OCI-LY3 (cell line): Measurements from ENCODE around the gene ITGAE.

Experiments used
- CTCF ChIP-seq: fragments of 200-600, 300-600 bp; sonication (generic); IDR thresholded peaks from 2 replicates; pipeline ENCODE4 v1.5.1; 2014; ENCODE audit warnings: antibody characterized with exemption, low read length, low read depth
- EZH2phosphoT487 ChIP-seq: fragments of 200-600 bp; shearing (Covaris generic); IDR thresholded peaks from 2 replicates; pipeline ENCODE4 v1.6.1; 2018; ENCODE audit warnings: antibody characterized with exemption, mixed run types, low read depth

DNA sequence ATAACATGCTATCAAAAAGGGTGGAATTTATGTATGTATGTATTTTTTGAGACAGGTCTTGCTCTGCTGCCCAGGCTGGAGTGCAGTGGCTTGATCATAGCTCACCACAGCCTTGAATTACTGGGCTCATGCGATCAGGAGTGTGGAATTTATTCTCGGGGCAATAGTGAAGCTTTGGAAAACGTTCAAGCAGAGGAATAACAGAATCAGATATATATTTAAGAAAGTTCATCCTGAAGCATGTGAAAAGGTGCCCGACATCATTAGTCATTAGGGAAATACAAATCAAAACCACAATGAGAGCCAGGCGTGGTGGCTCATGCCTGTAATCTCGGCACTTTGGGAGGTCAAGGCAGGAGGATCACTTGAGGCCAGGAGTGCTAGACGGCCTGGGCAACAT lies 7.7 kb upstream of the ITGAE start:
- TF ChIP-seq CTCF (no peak), EZH2phosphoT487 (no peak)
